Subcutaneous abdominal adipose tissue (tissue), 5 donors: ENCODE measurements around the gene MDC1.
"Not testable (repeated sequence)": the region's sequence is repeated elsewhere in the genome, so short reads cannot be mapped to it uniquely, and the experiment has no call there.

ENCODE experiments used
- H3K27ac ChIP-seq: one replicate; pipeline ENCODE4 v1.7.0; 2013; ENCODE audit warnings: low read depth, mild to moderate bottlenecking, inconsistent platforms, low read length, moderate library complexity
- H3K27me3 ChIP-seq, 5 donors: one replicate each; pipeline ENCODE4 v1.7.0; 2013; ENCODE audit warnings: low read length in 5 of 5, inconsistent platforms in 1 of 5; ENCODE audit not compliant: control insufficient read depth in 5 of 5, insufficient read depth in 4 of 5
- H3K36me3 ChIP-seq, 5 donors: one replicate each; pipeline ENCODE4 v1.7.0; 2013; ENCODE audit warnings: low read length in 5 of 5; ENCODE audit not compliant: control insufficient read depth in 5 of 5, insufficient read depth in 5 of 5
- H3K4me1 ChIP-seq, 5 donors: one replicate each; pipeline ENCODE4 v1.7.0; 2013; ENCODE audit warnings: low read length in 5 of 5, mild to moderate bottlenecking in 3 of 5, moderate library complexity in 1 of 5; ENCODE audit not compliant: control insufficient read depth in 5 of 5, insufficient read depth in 5 of 5
- H3K4me3 ChIP-seq, 5 donors: one replicate each; pipeline ENCODE4 v1.7.0; 2013; ENCODE audit warnings: low read length in 5 of 5, low read depth in 1 of 5
- H3K9ac ChIP-seq, 5 donors: one replicate each; pipeline ENCODE4 v1.7.0; 2013; ENCODE audit warnings: low read length in 5 of 5, mild to moderate bottlenecking in 4 of 5, moderate library complexity in 3 of 5
- H3K9me3 ChIP-seq, 5 donors: one replicate each; pipeline ENCODE4 v1.7.0; 2013; ENCODE audit warnings: low read length in 5 of 5; ENCODE audit not compliant: control insufficient read depth in 5 of 5
- donor health status: healthy.
- donor health status: healthy.
- donor health status: healthy.
- donor health status: healthy.
- donor health status: healthy.

MDC1 gene

GRCh38 chr6:30717129-30717844 is at the start of gene MDC1:
Gene MDC1 (minus strand): TSS chr6:30717281. CDS start chr6:30715175, 2,106 bp downstream.
- H3K36me3 ChIP-seq, result peaks cover 10 to 27% (median 24%) of the 10 kb centered on the region in 5 donors
- H3K4me1 ChIP-seq, result peaks cover 3 to 34% (median 32%) of the 10 kb centered on the region in 5 donors
- no peaks in the 10 kb centered on the region for H3K27me3 ChIP-seq
- H3K27ac ChIP-seq, result peak within 1 kb of the TSS; percentile 75
- H3K9ac ChIP-seq, result peak within 1 kb of the TSS in 4 of 5 donors; percentile 77 to 85 (median 80)
- H3K9me3 ChIP-seq, result no peaks in the 10 kb centered on the region
- peak within 1 kb of the TSS; percentile 83 to 91 (median 85) for H3K4me3 ChIP-seq

GRCh38 chr6:30766461-30767157 is 49.5 kb upstream of the MDC1 start:
- Histone ChIP-seq H3K9me3 (no peaks in the 10 kb centered on the region), H3K27me3 (peaks cover 0 to 3% (median 0%) of the 10 kb centered on the region in 5 donors), H3K9ac (no peak overlapping the region), H3K36me3 (no peaks in the 10 kb centered on the region), H3K4me3 (no peak overlapping the region), H3K4me1 (peaks cover 5 to 17% (median 10%) of the 10 kb centered on the region in 5 donors), H3K27ac (no peak overlapping the region)

- not testable (repeated sequence) for H3K27me3 ChIP-seq, H3K27ac ChIP-seq, H3K4me3 ChIP-seq, H3K9ac ChIP-seq, H3K36me3 ChIP-seq, H3K9me3 ChIP-seq
- H3K4me1 ChIP-seq, result peaks cover 5 to 20% (median 13%) of the 10 kb centered on the region in 5 donors
Observed at GRCh38 chr6:30765495-30765894, 48.4 kb upstream of the MDC1 start.

- H3K4me1 ChIP-seq, result peaks cover 4 to 24% (median 15%) of the 10 kb centered on the region in 5 donors
- H3K27ac ChIP-seq, H3K27me3 ChIP-seq, H3K9ac ChIP-seq, H3K36me3 ChIP-seq, H3K9me3 ChIP-seq, H3K4me3 ChIP-seq: not testable (repeated sequence)
Observed at GRCh38 chr6:30764490-30765043, 47.5 kb upstream of the MDC1 start.

GRCh38 chr6:30763618-30764489 is 46.8 kb upstream of the MDC1 start:
- Histone ChIP-seq H3K36me3 (no peaks in the 10 kb centered on the region), H3K4me1 (peaks cover 0 to 24% (median 9%) of the 10 kb centered on the region in 5 donors), H3K9ac (no peak overlapping the region), H3K27ac (no peak overlapping the region), H3K9me3 (no peaks in the 10 kb centered on the region), H3K4me3 (no peak overlapping the region), H3K27me3 (peaks cover 0 to 3% (median 0%) of the 10 kb centered on the region in 5 donors)

GRCh38 chr6:30763155-30763617 is 46.1 kb upstream of the MDC1 start:
- Histone ChIP-seq H3K4me3 (no peak overlapping the region), H3K9ac (no peak overlapping the region), H3K36me3 (no peaks in the 10 kb centered on the region), H3K4me1 (peaks cover 0 to 23% (median 6%) of the 10 kb centered on the region in 5 donors), H3K27me3 (peaks cover 0 to 3% (median 0%) of the 10 kb centered on the region in 5 donors), H3K27ac (no peak overlapping the region), H3K9me3 (no peaks in the 10 kb centered on the region)

- Histone ChIP-seq H3K9me3 (no peaks in the 10 kb centered on the region), H3K4me1 (peaks cover 0 to 26% (median 6%) of the 10 kb centered on the region in 5 donors), H3K27ac (no peak overlapping the region), H3K9ac (no peak overlapping the region), H3K4me3 (no peak overlapping the region), H3K36me3 (no peaks in the 10 kb centered on the region), H3K27me3 (peaks cover 0 to 3% (median 0%) of the 10 kb centered on the region in 5 donors)
Observed at GRCh38 chr6:30761791-30762429, 44.8 kb upstream of the MDC1 start.

GRCh38 chr6:30760549-30760948 is 43.5 kb upstream of the MDC1 start:
- Histone ChIP-seq H3K4me1 (peaks cover 0 to 31% (median 6%) of the 10 kb centered on the region in 5 donors), H3K27ac (no peak overlapping the region)

GRCh38 chr6:30759575-30760239 is 42.6 kb upstream of the MDC1 start:
- Histone ChIP-seq H3K36me3 (no peaks in the 10 kb centered on the region), H3K4me3 (no peak overlapping the region), H3K9ac (no peak overlapping the region), H3K27ac (no peak overlapping the region), H3K4me1 (peaks cover 0 to 31% (median 6%) of the 10 kb centered on the region in 5 donors), H3K27me3 (peaks cover 0 to 3% (median 0%) of the 10 kb centered on the region in 5 donors), H3K9me3 (no peaks in the 10 kb centered on the region)

More at GRCh38 chr6:30760549-30760948, 43.5 kb upstream of the MDC1 start:
- Histone ChIP-seq H3K4me3 (no peak overlapping the region), H3K9ac (no peak overlapping the region), H3K27me3 (peaks cover 0 to 3% (median 0%) of the 10 kb centered on the region in 5 donors), H3K9me3 (no peaks in the 10 kb centered on the region), H3K36me3 (no peaks in the 10 kb centered on the region)
